Hepatocyte (in vitro differentiated cells): ENCODE results near the gene MEF2A. TPM values are rescaled to one million over a fixed set of nuclear protein-coding genes. Genes with fewer than 3 reads are reported as not detected.

Experiments
- DNase-seq: peaks from one replicate; pipeline ENCODE4 v3.0.0-alpha.2; 2016; ENCODE audit warnings: low spot score
- H2AFZ ChIP-seq: fragments of 200-600 bp; sonication (generic); 2 replicates; pipeline ENCODE4 v1.6.0; 2016; ENCODE audit warnings: antibody characterized with exemption, mild to moderate bottlenecking
- H3K27ac ChIP-seq: fragments of 200-600 bp; sonication (generic); 2 replicates; pipeline ENCODE4 v1.5.1; 2016; ENCODE audit warnings: mild to moderate bottlenecking
- H3K27me3 ChIP-seq: fragments of 200-600 bp; sonication (generic); 2 replicates; pipeline ENCODE4 v1.6.1; 2016
- H3K36me3 ChIP-seq: fragments of 200-600 bp; sonication (generic); replicated peaks from 2 replicates; pipeline ENCODE4 v1.5.1; 2016; ENCODE audit warnings: low read depth; ENCODE audit not compliant: insufficient read depth
- H3K4me1 ChIP-seq: fragments of 200-600 bp; sonication (generic); 2 replicates; pipeline ENCODE4 v1.5.1; 2016; ENCODE audit warnings: mild to moderate bottlenecking, moderate library complexity; ENCODE audit not compliant: insufficient read depth
- H3K4me2 ChIP-seq: fragments of 200-600 bp; sonication (generic); 2 replicates; pipeline ENCODE4 v1.6.0; 2016
- H3K4me3 ChIP-seq: fragments of 200-600 bp; sonication (generic); 2 replicates; pipeline ENCODE4 v1.5.1; 2016; ENCODE audit warnings: mild to moderate bottlenecking
- H3K79me2 ChIP-seq: fragments of 200-600 bp; sonication (generic); 2 replicates; pipeline ENCODE4 v1.6.0; 2017; ENCODE audit warnings: mild to moderate bottlenecking
- H3K9me2 ChIP-seq: fragments of 200-600 bp; sonication (generic); replicated peaks from 2 replicates; pipeline ENCODE4 v1.6.0; 2017; ENCODE audit warnings: mild to moderate bottlenecking; ENCODE audit not compliant: insufficient read depth
- H3K9me3 ChIP-seq: fragments of 200-600 bp; sonication (generic); 2 replicates; pipeline ENCODE4 v1.5.1; 2016; ENCODE audit warnings: low read depth, mild to moderate bottlenecking
- H4K20me1 ChIP-seq: fragments of 200-600 bp; sonication (generic); 2 replicates; pipeline ENCODE4 v1.6.0; 2016; ENCODE audit warnings: mild to moderate bottlenecking; ENCODE audit not compliant: insufficient read depth, poor library complexity, severe bottlenecking
- EZH2 ChIP-seq: fragments of 200-600 bp; sonication (generic); IDR thresholded peaks from 2 replicates; pipeline ENCODE4 v1.6.1; 2016; ENCODE audit warnings: antibody characterized with exemption, mild to moderate bottlenecking, borderline replicate concordance
- EZH2phosphoT487 ChIP-seq: fragments of 200-600 bp; sonication (generic); IDR thresholded peaks from one replicate; pipeline ENCODE4 v1.6.1; 2018; ENCODE audit warnings: antibody characterized with exemption, mild to moderate bottlenecking, low read depth, moderate library complexity; ENCODE audit not compliant: unreplicated experiment, severe bottlenecking
- WGBS: methylation state at CpG from one replicate; pipeline ENCODE4 v1.1.6; 2016; ENCODE audit warnings: low lambda C conversion rate; ENCODE audit errors: missing lambda C conversion rate; 5-methylcytosine and 5-hydroxymethylcytosine counted together
- polyA plus RNA-seq: library from polyadenylated mRNA; unstranded; fragments of >200 nt; fragmentation: Nextera tagmentation; extraction: Ambion mirVana; gene quantifications from 2 replicates; pipeline ENCODE4 v1.2.1, GENCODE V29; 2016
- total RNA-seq: library from RNA; depleted of rRNA; stranded (reverse); fragments of >200 nt; gene quantifications from 2 replicates; pipeline ENCODE4 v1.2.3, GENCODE V29; 2014
- TF ChIP-seq, protein P1 (sequence below): fragments of 200-600 bp; sonication (generic); IDR thresholded peaks from 2 replicates; pipeline ENCODE4 v1.5.1; 2016; ENCODE audit warnings: antibody characterized with exemption, mild to moderate bottlenecking; ENCODE audit not compliant: poor library complexity

Gene MEF2A
- total and polyA plus RNA-seq, 2 experiments from 2014 or later, result 20.4 to 56.7 TPM

DNA sequence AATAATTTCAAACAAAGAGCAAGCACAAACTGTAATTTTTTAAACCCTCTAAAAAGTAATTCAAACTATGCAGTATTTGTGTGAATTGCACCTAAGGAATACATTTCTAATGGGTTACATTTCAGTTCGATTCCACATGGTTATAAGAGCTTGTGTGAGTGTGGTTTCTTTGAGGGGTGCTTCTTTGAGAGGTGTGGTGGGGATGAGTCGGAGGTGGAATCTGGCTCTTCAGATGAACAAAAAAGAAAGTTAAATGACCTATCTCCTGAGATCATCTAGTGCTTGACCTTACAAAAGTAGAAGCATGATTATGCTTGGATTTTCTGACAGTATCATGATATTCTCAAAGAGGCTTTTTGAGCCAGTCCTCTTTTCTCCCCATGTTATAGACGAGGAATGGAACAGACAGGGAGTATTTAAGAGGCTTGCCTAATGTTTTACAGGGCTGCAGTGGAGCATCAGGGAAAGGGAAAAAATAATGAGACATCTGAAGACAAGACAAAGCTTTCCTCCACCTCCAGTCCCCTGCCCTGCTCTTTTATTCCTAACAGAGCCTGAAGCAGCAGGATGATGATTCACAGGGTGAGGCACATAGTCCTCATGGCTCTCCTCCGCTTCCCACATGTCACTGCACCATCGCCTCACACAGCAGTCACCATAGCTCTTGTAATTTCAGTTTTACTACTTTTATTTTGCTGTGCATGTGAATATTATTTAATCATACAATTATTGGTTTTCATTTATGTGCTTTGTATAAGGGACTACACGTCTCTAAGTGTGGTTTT, 85.4 kb downstream of the MEF2A start:
- Histone ChIP-seq H3K27ac (no peak overlapping the region), H4K20me1 (no peaks in the 10 kb centered on the region), H3K9me3 (no peaks in the 10 kb centered on the region), H3K79me2 (no peaks in the 10 kb centered on the region), H3K36me3 (no peaks in the 10 kb centered on the region), H3K27me3 (no peaks in the 10 kb centered on the region), H3K4me1 (no peaks in the 10 kb centered on the region), H3K4me2 (no peak overlapping the region), H3K9me2 (no peaks in the 10 kb centered on the region), H2AFZ (no peak overlapping the region), H3K4me3 (no peak overlapping the region)
- no peak for DNase-seq
- TF ChIP-seq, protein P1, sequence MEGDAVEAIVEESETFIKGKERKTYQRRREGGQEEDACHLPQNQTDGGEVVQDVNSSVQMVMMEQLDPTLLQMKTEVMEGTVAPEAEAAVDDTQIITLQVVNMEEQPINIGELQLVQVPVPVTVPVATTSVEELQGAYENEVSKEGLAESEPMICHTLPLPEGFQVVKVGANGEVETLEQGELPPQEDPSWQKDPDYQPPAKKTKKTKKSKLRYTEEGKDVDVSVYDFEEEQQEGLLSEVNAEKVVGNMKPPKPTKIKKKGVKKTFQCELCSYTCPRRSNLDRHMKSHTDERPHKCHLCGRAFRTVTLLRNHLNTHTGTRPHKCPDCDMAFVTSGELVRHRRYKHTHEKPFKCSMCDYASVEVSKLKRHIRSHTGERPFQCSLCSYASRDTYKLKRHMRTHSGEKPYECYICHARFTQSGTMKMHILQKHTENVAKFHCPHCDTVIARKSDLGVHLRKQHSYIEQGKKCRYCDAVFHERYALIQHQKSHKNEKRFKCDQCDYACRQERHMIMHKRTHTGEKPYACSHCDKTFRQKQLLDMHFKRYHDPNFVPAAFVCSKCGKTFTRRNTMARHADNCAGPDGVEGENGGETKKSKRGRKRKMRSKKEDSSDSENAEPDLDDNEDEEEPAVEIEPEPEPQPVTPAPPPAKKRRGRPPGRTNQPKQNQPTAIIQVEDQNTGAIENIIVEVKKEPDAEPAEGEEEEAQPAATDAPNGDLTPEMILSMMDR, result no peak
- no peak for TF ChIP-seq EZH2phosphoT487
- TF ChIP-seq EZH2, result no peak
- WGBS, result 96% methylated on average over 6 of the region's 6 CpGs

DNA sequence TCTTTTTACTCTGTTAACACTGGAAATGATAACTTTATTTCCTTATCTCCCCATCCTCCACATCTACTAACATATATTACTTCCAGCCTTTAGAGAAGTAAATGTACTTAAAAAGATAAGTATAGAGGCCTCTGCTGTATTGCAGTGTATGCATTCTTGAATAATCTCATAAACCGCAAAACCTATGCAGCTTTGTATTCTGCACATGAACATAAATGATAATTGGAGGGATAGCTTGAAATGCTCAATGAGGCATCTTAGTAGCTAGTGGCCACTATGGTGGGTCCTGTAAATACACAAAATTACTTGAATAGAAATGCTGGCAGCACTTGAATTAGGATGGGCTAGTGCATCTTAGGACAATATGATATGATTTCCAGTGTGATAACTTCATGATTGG, 90.4 kb downstream of the MEF2A start:
- no peaks in the 10 kb centered on the region for H3K9me3 ChIP-seq
- WGBS, result 77% methylated on average over 1 of the region's 1 CpG
- no peaks in the 10 kb centered on the region for H4K20me1 ChIP-seq
- no peak overlapping the region for H3K4me3 ChIP-seq
- no peaks in the 10 kb centered on the region for H3K79me2 ChIP-seq
- no peaks in the 10 kb centered on the region for H3K27me3 ChIP-seq
- no peak overlapping the region for H2AFZ ChIP-seq
- no peak overlapping the region for H3K27ac ChIP-seq
- no peaks in the 10 kb centered on the region for H3K36me3 ChIP-seq
- no peak overlapping the region for H3K4me2 ChIP-seq
- H3K4me1 ChIP-seq, result no peaks in the 10 kb centered on the region
- no peaks in the 10 kb centered on the region for H3K9me2 ChIP-seq
- no peak for DNase-seq
- TF ChIP-seq EZH2 (no peak), EZH2phosphoT487 (no peak)
- TF ChIP-seq, protein P1, result no peak

DNA sequence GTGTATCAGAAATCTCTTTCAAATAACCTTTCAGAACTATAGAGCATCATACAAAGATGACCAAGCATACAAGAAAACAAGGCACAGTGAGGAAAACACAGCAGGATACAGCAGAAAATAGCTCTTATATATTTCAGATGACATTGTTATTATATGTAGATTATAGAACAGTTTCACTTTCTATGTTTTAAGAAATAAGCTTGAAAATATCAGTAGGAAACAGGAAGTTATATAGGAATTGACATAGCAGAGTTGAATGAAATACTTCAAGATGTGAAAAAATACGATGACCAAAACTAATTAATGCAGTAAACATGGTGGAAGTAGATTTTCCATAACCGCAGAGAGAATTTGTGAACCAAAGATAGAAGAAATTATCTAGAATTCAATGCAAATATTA, 92.2 kb downstream of the MEF2A start:
- H3K27me3 ChIP-seq, result no peaks in the 10 kb centered on the region
- WGBS, result 98% methylated on average over 2 of the region's 2 CpGs
- H3K36me3 ChIP-seq, result no peaks in the 10 kb centered on the region
- TF ChIP-seq EZH2 (no peak), EZH2phosphoT487 (no peak)
- TF ChIP-seq, protein P1, result no peak
- H2AFZ ChIP-seq, result no peak overlapping the region
- no peak for DNase-seq
- H3K79me2 ChIP-seq, result no peaks in the 10 kb centered on the region
- no peak overlapping the region for H3K27ac ChIP-seq
- no peaks in the 10 kb centered on the region for H3K9me3 ChIP-seq
- H3K4me3 ChIP-seq, result no peak overlapping the region
- no peaks in the 10 kb centered on the region for H3K9me2 ChIP-seq
- no peak overlapping the region for H3K4me2 ChIP-seq
- no peaks in the 10 kb centered on the region for H4K20me1 ChIP-seq
- H3K4me1 ChIP-seq, result peaks cover 3% of the 10 kb centered on the region
